Parathyroid adenoma (tissue), 2 donors: ENCODE data around the gene TENM3.

Source experiments
- H2AFZ ChIP-seq: fragments of 300-600 bp; sonication (generic); one replicate; pipeline ENCODE4 v1.7.0; 2017; ENCODE audit warnings: antibody characterized with exemption, mild to moderate bottlenecking
- H3K27ac ChIP-seq: fragments of 300-600 bp; sonication (generic); one replicate; pipeline ENCODE4 v1.7.0; 2017
- H3K27me3 ChIP-seq: fragments of 300-600 bp; sonication (generic); one replicate; pipeline ENCODE4 v1.7.0; 2017; ENCODE audit warnings: low read length; ENCODE audit not compliant: control insufficient read depth, insufficient read depth
- H3K36me3 ChIP-seq: fragments of 300-600 bp; sonication (generic); one replicate; pipeline ENCODE4 v1.7.0; 2017; ENCODE audit warnings: low read length; ENCODE audit not compliant: control insufficient read depth, insufficient read depth
- H3K4me1 ChIP-seq: fragments of 300-600 bp; sonication (generic); one replicate; pipeline ENCODE4 v1.7.0; 2017; ENCODE audit warnings: control low read depth
- H3K4me2 ChIP-seq: fragments of 300-600 bp; sonication (generic); one replicate; pipeline ENCODE4 v1.7.0; 2017; ENCODE audit warnings: low read length
- H3K4me3 ChIP-seq: fragments of 300-600 bp; sonication (generic); one replicate; pipeline ENCODE4 v1.7.0; 2017; ENCODE audit warnings: low read depth, low read length
- H3K79me2 ChIP-seq: fragments of 300-600 bp; sonication (generic); one replicate; pipeline ENCODE4 v1.7.0; 2017; ENCODE audit warnings: control low read depth
- H3K9ac ChIP-seq: fragments of 300-600 bp; sonication (generic); one replicate; pipeline ENCODE4 v1.7.0; 2017; ENCODE audit warnings: mild to moderate bottlenecking
- H3K9me3 ChIP-seq: fragments of 300-600 bp; sonication (generic); one replicate; pipeline ENCODE4 v1.7.0; 2017; ENCODE audit warnings: low read length; ENCODE audit not compliant: control insufficient read depth
- CTCF ChIP-seq: fragments of 300-600 bp; sonication (generic); IDR thresholded peaks from one replicate; pipeline ENCODE4 v1.7.0; 2017; ENCODE audit warnings: antibody characterized with exemption, mild to moderate bottlenecking
- donor health status: primary hyperparathyroidism.

TENM3 gene

GRCh38 chr4:182448281-182449151, 205.3 kb downstream of the TENM3 start:
- TF ChIP-seq CTCF, result no peak
- H3K9me3 ChIP-seq, result no peaks in the 10 kb centered on the region
- no peaks in the 10 kb centered on the region for H3K79me2 ChIP-seq
- no peaks in the 10 kb centered on the region for H3K36me3 ChIP-seq
- no peak overlapping the region for H3K9ac ChIP-seq
- H3K4me3 ChIP-seq, result peak overlapping the region; percentile 73
- no peaks in the 10 kb centered on the region for H3K27me3 ChIP-seq
- H3K4me1 ChIP-seq, result no peaks in the 10 kb centered on the region
- peak overlapping the region; percentile 84 for H2AFZ ChIP-seq
- peak overlapping the region; percentile 95 for H3K4me2 ChIP-seq
- H3K27ac ChIP-seq, result no peak overlapping the region

GRCh38 chr4:182449186-182449929, 206.2 kb downstream of the TENM3 start:
- Histone ChIP-seq H3K27me3 (no peaks in the 10 kb centered on the region), H3K4me2 (peak overlapping the region; percentile 95), H3K79me2 (no peaks in the 10 kb centered on the region), H3K27ac (no peak overlapping the region), H2AFZ (peak overlapping the region; percentile 35), H3K36me3 (no peaks in the 10 kb centered on the region), H3K9ac (no peak overlapping the region), H3K9me3 (no peaks in the 10 kb centered on the region), H3K4me3 (peak overlapping the region; percentile 58), H3K4me1 (no peaks in the 10 kb centered on the region)
- TF ChIP-seq CTCF, result no peak

GRCh38 chr4:182449930-182450439, 206.8 kb downstream of the TENM3 start:
- no peaks in the 10 kb centered on the region for H3K36me3 ChIP-seq
- no peaks in the 10 kb centered on the region for H3K4me1 ChIP-seq
- peak overlapping the region; percentile 35 for H2AFZ ChIP-seq
- H3K27me3 ChIP-seq, result no peaks in the 10 kb centered on the region
- TF ChIP-seq CTCF, result no peak
- H3K79me2 ChIP-seq, result no peaks in the 10 kb centered on the region
- H3K27ac ChIP-seq, result no peak overlapping the region
- no peaks in the 10 kb centered on the region for H3K9me3 ChIP-seq
- peak overlapping the region; percentile 95 for H3K4me2 ChIP-seq
- H3K9ac ChIP-seq, result no peak overlapping the region
- H3K4me3 ChIP-seq, result peak overlapping the region; percentile 58

GRCh38 chr4:182451441-182451840, 208.2 kb downstream of the TENM3 start:
- H3K36me3 ChIP-seq, result no peaks in the 10 kb centered on the region
- TF ChIP-seq CTCF, result no peak
- no peaks in the 10 kb centered on the region for H3K9me3 ChIP-seq
- H3K4me1 ChIP-seq, result no peaks in the 10 kb centered on the region
- no peak overlapping the region for H3K9ac ChIP-seq
- no peak overlapping the region for H2AFZ ChIP-seq
- no peaks in the 10 kb centered on the region for H3K27me3 ChIP-seq
- H3K79me2 ChIP-seq, result no peaks in the 10 kb centered on the region
- H3K4me2 ChIP-seq, result no peak overlapping the region
- no peak overlapping the region for H3K27ac ChIP-seq
- H3K4me3 ChIP-seq, result no peak overlapping the region
